ENCODE data around the gene LAMA5. TPM values are rescaled to one million over a fixed set of nuclear protein-coding genes. Genes with fewer than 3 reads are reported as not detected.

Gene LAMA5
- total RNA-seq, 1 donor from 2014 or later = 14.1 TPM

- Histone ChIP-seq H3K9me3 (ENCODE audit: control insufficient read depth in 3 of 3, low read length in 3 of 3) (no peaks in the 10 kb centered on the region), H3K27ac (ENCODE audit: low read depth, low read length) (peak overlapping the region; percentile 6), H3K4me1 (ENCODE audit: control insufficient read depth in 3 of 3, insufficient read depth in 3 of 3, low read length in 3 of 3) (peaks cover 9 to 20% (median 19%) of the 10 kb centered on the region in 3 donors), H3K4me3 (ENCODE audit: low read length in 3 of 3) (no peak overlapping the region), H3K9ac (ENCODE audit: low read depth in 1 of 3, low read length in 3 of 3) (peak overlapping the region in 1 of 3 donors; percentile 23), H3K27me3 (ENCODE audit: control insufficient read depth in 3 of 3, insufficient read depth in 3 of 3, low read length in 3 of 3) (no peaks in the 10 kb centered on the region), H3K36me3 (ENCODE audit: control insufficient read depth in 3 of 3, insufficient read depth in 3 of 3, low read length in 3 of 3) (peaks cover 0 to 5% (median 4%) of the 10 kb centered on the region in 3 donors)
Measured at GRCh38 chr20:62347151-62347404, 20.0 kb downstream of the LAMA5 start.

- H3K27ac ChIP-seq (ENCODE audit: low read depth, low read length) = no peak overlapping the region
Measured at GRCh38 chr20:62346398-62347150, 20.5 kb downstream of the LAMA5 start.

GRCh38 chr20:62345681-62346370 is 21.3 kb downstream of the LAMA5 start:
- Histone ChIP-seq H3K27me3 (ENCODE audit: control insufficient read depth in 3 of 3, insufficient read depth in 3 of 3, low read length in 3 of 3) (no peaks in the 10 kb centered on the region), H3K4me1 (ENCODE audit: control insufficient read depth in 3 of 3, insufficient read depth in 3 of 3, low read length in 3 of 3) (peaks cover 9 to 20% (median 17%) of the 10 kb centered on the region in 3 donors), H3K27ac (ENCODE audit: low read depth, low read length) (no peak overlapping the region), H3K4me3 (ENCODE audit: low read length in 3 of 3) (no peak overlapping the region), H3K9me3 (ENCODE audit: control insufficient read depth in 3 of 3, low read length in 3 of 3) (no peaks in the 10 kb centered on the region), H3K36me3 (ENCODE audit: control insufficient read depth in 3 of 3, insufficient read depth in 3 of 3, low read length in 3 of 3) (peaks cover 0 to 5% (median 2%) of the 10 kb centered on the region in 3 donors), H3K9ac (ENCODE audit: low read depth in 1 of 3, low read length in 3 of 3) (no peak overlapping the region)

More at GRCh38 chr20:62346398-62347150, 20.5 kb downstream of the LAMA5 start:
- Histone ChIP-seq H3K27me3 (ENCODE audit: control insufficient read depth in 3 of 3, insufficient read depth in 3 of 3, low read length in 3 of 3) (no peaks in the 10 kb centered on the region), H3K9ac (ENCODE audit: low read depth in 1 of 3, low read length in 3 of 3) (no peak overlapping the region), H3K36me3 (ENCODE audit: control insufficient read depth in 3 of 3, insufficient read depth in 3 of 3, low read length in 3 of 3) (peaks cover 0 to 5% (median 4%) of the 10 kb centered on the region in 3 donors), H3K4me3 (ENCODE audit: low read length in 3 of 3) (no peak overlapping the region), H3K9me3 (ENCODE audit: control insufficient read depth in 3 of 3, low read length in 3 of 3) (no peaks in the 10 kb centered on the region), H3K4me1 (ENCODE audit: control insufficient read depth in 3 of 3, insufficient read depth in 3 of 3, low read length in 3 of 3) (peaks cover 9 to 20% (median 17%) of the 10 kb centered on the region in 3 donors)

- H3K36me3 ChIP-seq (ENCODE audit: control insufficient read depth in 3 of 3, insufficient read depth in 3 of 3, low read length in 3 of 3) = peaks cover 0 to 5% (median 2%) of the 10 kb centered on the region in 3 donors
- H3K27ac ChIP-seq (ENCODE audit: low read depth, low read length) = no peak overlapping the region
- H3K4me3 ChIP-seq (ENCODE audit: low read length in 3 of 3) = no peak overlapping the region
- no peak overlapping the region for H3K9ac ChIP-seq (ENCODE audit: low read depth in 1 of 3, low read length in 3 of 3)
- H3K9me3 ChIP-seq (ENCODE audit: control insufficient read depth in 3 of 3, low read length in 3 of 3) = no peaks in the 10 kb centered on the region
- no peaks in the 10 kb centered on the region for H3K27me3 ChIP-seq (ENCODE audit: control insufficient read depth in 3 of 3, insufficient read depth in 3 of 3, low read length in 3 of 3)
- H3K4me1 ChIP-seq (ENCODE audit: control insufficient read depth in 3 of 3, insufficient read depth in 3 of 3, low read length in 3 of 3) = peaks cover 9 to 17% (median 15%) of the 10 kb centered on the region in 3 donors
Measured at GRCh38 chr20:62344782-62345181, 22.3 kb downstream of the LAMA5 start.

GRCh38 chr20:62344092-62344491 is 23.0 kb downstream of the LAMA5 start:
- H3K36me3 ChIP-seq (ENCODE audit: control insufficient read depth in 3 of 3, insufficient read depth in 3 of 3, low read length in 3 of 3) = peaks cover 0 to 8% (median 2%) of the 10 kb centered on the region in 3 donors
- no peak overlapping the region for H3K4me3 ChIP-seq (ENCODE audit: low read length in 3 of 3)

GRCh38 chr20:62342910-62343309 is 24.2 kb downstream of the LAMA5 start:
- Histone ChIP-seq H3K9me3 (ENCODE audit: control insufficient read depth in 3 of 3, low read length in 3 of 3) (no peaks in the 10 kb centered on the region), H3K36me3 (ENCODE audit: control insufficient read depth in 3 of 3, insufficient read depth in 3 of 3, low read length in 3 of 3) (peaks cover 0 to 8% (median 7%) of the 10 kb centered on the region in 3 donors), H3K9ac (ENCODE audit: low read depth in 1 of 3, low read length in 3 of 3) (no peak overlapping the region), H3K4me1 (ENCODE audit: control insufficient read depth in 3 of 3, insufficient read depth in 3 of 3, low read length in 3 of 3) (peaks cover 8 to 16% (median 13%) of the 10 kb centered on the region in 3 donors), H3K4me3 (ENCODE audit: low read length in 3 of 3) (no peak overlapping the region), H3K27ac (ENCODE audit: low read depth, low read length) (no peak overlapping the region), H3K27me3 (ENCODE audit: control insufficient read depth in 3 of 3, insufficient read depth in 3 of 3, low read length in 3 of 3) (no peaks in the 10 kb centered on the region)

More at GRCh38 chr20:62344092-62344491, 23.0 kb downstream of the LAMA5 start:
- H3K27me3 ChIP-seq (ENCODE audit: control insufficient read depth in 3 of 3, insufficient read depth in 3 of 3, low read length in 3 of 3) = no peaks in the 10 kb centered on the region
- peaks cover 9 to 17% (median 15%) of the 10 kb centered on the region in 3 donors for H3K4me1 ChIP-seq (ENCODE audit: control insufficient read depth in 3 of 3, insufficient read depth in 3 of 3, low read length in 3 of 3)
- H3K9ac ChIP-seq (ENCODE audit: low read depth in 1 of 3, low read length in 3 of 3) = no peak overlapping the region
- H3K27ac ChIP-seq (ENCODE audit: low read depth, low read length) = no peak overlapping the region
- H3K9me3 ChIP-seq (ENCODE audit: control insufficient read depth in 3 of 3, low read length in 3 of 3) = no peaks in the 10 kb centered on the region

- no peaks in the 10 kb centered on the region for H3K27me3 ChIP-seq (ENCODE audit: control insufficient read depth in 3 of 3, insufficient read depth in 3 of 3, low read length in 3 of 3)
Measured at GRCh38 chr20:62339647-62340062, 27.5 kb downstream of the LAMA5 start.

GRCh38 chr20:62338294-62338620 is 28.9 kb downstream of the LAMA5 start:
- Histone ChIP-seq H3K27me3 (ENCODE audit: control insufficient read depth in 3 of 3, insufficient read depth in 3 of 3, low read length in 3 of 3) (no peaks in the 10 kb centered on the region), H3K4me1 (ENCODE audit: control insufficient read depth in 3 of 3, insufficient read depth in 3 of 3, low read length in 3 of 3) (no peaks in the 10 kb centered on the region), H3K27ac (ENCODE audit: low read depth, low read length) (no peak overlapping the region), H3K36me3 (ENCODE audit: control insufficient read depth in 3 of 3, insufficient read depth in 3 of 3, low read length in 3 of 3) (peaks cover 15 to 23% (median 19%) of the 10 kb centered on the region in 3 donors), H3K9ac (ENCODE audit: low read depth in 1 of 3, low read length in 3 of 3) (no peak overlapping the region), H3K4me3 (ENCODE audit: low read length in 3 of 3) (no peak overlapping the region), H3K9me3 (ENCODE audit: control insufficient read depth in 3 of 3, low read length in 3 of 3) (no peaks in the 10 kb centered on the region)

More at GRCh38 chr20:62339647-62340062, 27.5 kb downstream of the LAMA5 start:
- Histone ChIP-seq H3K4me3 (ENCODE audit: low read length in 3 of 3) (no peak overlapping the region), H3K4me1 (ENCODE audit: control insufficient read depth in 3 of 3, insufficient read depth in 3 of 3, low read length in 3 of 3) (no peaks in the 10 kb centered on the region), H3K27ac (ENCODE audit: low read depth, low read length) (no peak overlapping the region), H3K9me3 (ENCODE audit: control insufficient read depth in 3 of 3, low read length in 3 of 3) (no peaks in the 10 kb centered on the region), H3K36me3 (ENCODE audit: control insufficient read depth in 3 of 3, insufficient read depth in 3 of 3, low read length in 3 of 3) (peaks cover 15 to 17% (median 17%) of the 10 kb centered on the region in 3 donors), H3K9ac (ENCODE audit: low read depth in 1 of 3, low read length in 3 of 3) (no peak overlapping the region)

GRCh38 chr20:62337558-62338293 is 29.4 kb downstream of the LAMA5 start:
- Histone ChIP-seq H3K4me1 (ENCODE audit: control insufficient read depth in 3 of 3, insufficient read depth in 3 of 3, low read length in 3 of 3) (no peaks in the 10 kb centered on the region), H3K27ac (ENCODE audit: low read depth, low read length) (no peak overlapping the region), H3K36me3 (ENCODE audit: control insufficient read depth in 3 of 3, insufficient read depth in 3 of 3, low read length in 3 of 3) (peaks cover 15 to 25% (median 19%) of the 10 kb centered on the region in 3 donors), H3K9me3 (ENCODE audit: control insufficient read depth in 3 of 3, low read length in 3 of 3) (no peaks in the 10 kb centered on the region), H3K4me3 (ENCODE audit: low read length in 3 of 3) (no peak overlapping the region), H3K27me3 (ENCODE audit: control insufficient read depth in 3 of 3, insufficient read depth in 3 of 3, low read length in 3 of 3) (no peaks in the 10 kb centered on the region), H3K9ac (ENCODE audit: low read depth in 1 of 3, low read length in 3 of 3) (no peak overlapping the region)
